Lung (tissue), 12 donors: ENCODE measurements around the gene HSF5. TPM values are rescaled to one million over a fixed set of nuclear protein-coding genes. Genes with fewer than 3 reads are reported as not detected.

Experiments used
- ATAC-seq: fragments of 200-7000 bp; cut with Tn5 transposase; one replicate; pipeline ENCODE4 v1.9.1; 2020; ENCODE audit warnings: moderate number of reproducible peaks; ENCODE audit not compliant: insufficient read depth, low FRiP score
- DNase-seq, 3 donors: peaks; one replicate each; pipeline ENCODE4 v3.0.0-alpha.2; 2013 to 2017
- H3K27ac ChIP-seq, 2 donors: one replicate each; pipeline ENCODE4 v1.5.1; 2013; ENCODE audit warnings: mild to moderate bottlenecking in 2 of 2, moderate library complexity in 2 of 2, control low read depth in 1 of 2, inconsistent platforms in 1 of 2, low read depth in 1 of 2, low read length in 1 of 2
- H3K27me3 ChIP-seq, 3 donors: one replicate each; pipeline ENCODE4 v1.5.1; 2013; ENCODE audit warnings: low read length in 2 of 3; ENCODE audit not compliant: control insufficient read depth in 3 of 3, insufficient read depth in 3 of 3
- H3K36me3 ChIP-seq, 4 donors: one replicate each; pipeline ENCODE4 v1.5.1; 2013; ENCODE audit warnings: low read length in 4 of 4, mild to moderate bottlenecking in 1 of 4, moderate library complexity in 1 of 4; ENCODE audit not compliant: control insufficient read depth in 4 of 4, insufficient read depth in 4 of 4
- H3K4me1 ChIP-seq, 5 donors: one replicate each; pipeline ENCODE4 v1.5.1; 2013; ENCODE audit warnings: low read length in 5 of 5, mild to moderate bottlenecking in 2 of 5, moderate library complexity in 1 of 5; ENCODE audit not compliant: control insufficient read depth in 5 of 5, insufficient read depth in 5 of 5
- H3K4me3 ChIP-seq: one replicate; pipeline ENCODE4 v1.5.1; 2013; ENCODE audit warnings: mild to moderate bottlenecking, control low read depth, moderate library complexity
- H3K9ac ChIP-seq, 2 donors: one replicate each; pipeline ENCODE4 v1.5.1; 2013; ENCODE audit warnings: low read length in 2 of 2, control low read depth in 1 of 2; ENCODE audit not compliant: insufficient read depth in 1 of 2
- H3K9me3 ChIP-seq, 4 donors: one replicate each; pipeline ENCODE4 v1.5.1; 2013; ENCODE audit warnings: low read length in 3 of 4, mild to moderate bottlenecking in 1 of 4, moderate library complexity in 1 of 4; ENCODE audit not compliant: control insufficient read depth in 4 of 4, insufficient read depth in 3 of 4
- WGBS, 2 donors: extraction: QIAGEN DNeasy Blood & Tissue Kit; methylation state at CpG; one replicate each; pipeline ENCODE4 v1.1.7; 2013; 5-methylcytosine and 5-hydroxymethylcytosine counted together
- polyA plus RNA-seq, 2 donors: library from polyadenylated mRNA; stranded (reverse); fragments of 200-250 nt; gene quantifications; one replicate each; pipeline ENCODE4 v1.2.1, GENCODE V29; 2013
- total RNA-seq, 2 donors: library from RNA; depleted of rRNA in 1 of 2; stranded (reverse); fragments of >200 nt in 1 of 2; gene quantifications; one replicate each; pipeline ENCODE4 v1.2.1, GENCODE V29; 2014 to 2021
- TF ChIP-seq, protein P1 (sequence below): IDR thresholded peaks from 2 replicates; pipeline ENCODE4 v1.5.1; 2012; ENCODE audit warnings: mild to moderate bottlenecking; ENCODE audit errors: control extremely low read depth, extremely low read depth
- donor health status: control.
- donor health status: control.
- donor health status: Bipolar disorder and iron deficiency.
- donor health status: healthy.
- donor health status: DM: yes; HTN: yes; CAD: no.

Gene HSF5
- total and polyA plus RNA-seq, 4 donors, result 0.02 to 0.17 (median 0.08) TPM

DNA sequence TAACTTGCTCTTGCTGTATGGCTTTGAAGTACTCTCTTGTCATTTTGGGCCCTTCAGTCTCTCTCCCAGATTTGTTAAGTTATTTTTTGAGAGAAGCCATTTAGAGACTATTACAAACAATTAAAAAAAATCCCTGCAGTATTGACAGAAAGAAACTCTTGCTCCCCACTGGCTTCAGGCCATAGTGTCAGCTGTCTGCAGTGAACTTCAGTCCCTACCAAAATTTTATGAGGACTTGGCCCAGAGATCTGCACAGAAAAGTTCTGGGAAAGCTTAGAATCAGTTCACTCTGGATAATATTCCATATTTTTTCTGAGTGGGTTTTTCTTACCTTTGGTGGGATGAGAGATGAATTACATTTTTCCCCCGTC, 105.4 kb downstream of the HSF5 start:
- peak overlapping the region in 1 of 2 donors; percentile 46 for H3K9ac ChIP-seq
- H3K27me3 ChIP-seq, result no peaks in the 10 kb centered on the region
- peaks cover 0 to 3% (median 0%) of the 10 kb centered on the region in 4 donors for H3K36me3 ChIP-seq
- WGBS, 2 donors, result 90 to 100% methylated on average over 1 of the region's 1 CpG
- no peak for ATAC-seq
- peak; percentile 72 to 89 (median 82) for DNase-seq
- TF ChIP-seq, protein P1, sequence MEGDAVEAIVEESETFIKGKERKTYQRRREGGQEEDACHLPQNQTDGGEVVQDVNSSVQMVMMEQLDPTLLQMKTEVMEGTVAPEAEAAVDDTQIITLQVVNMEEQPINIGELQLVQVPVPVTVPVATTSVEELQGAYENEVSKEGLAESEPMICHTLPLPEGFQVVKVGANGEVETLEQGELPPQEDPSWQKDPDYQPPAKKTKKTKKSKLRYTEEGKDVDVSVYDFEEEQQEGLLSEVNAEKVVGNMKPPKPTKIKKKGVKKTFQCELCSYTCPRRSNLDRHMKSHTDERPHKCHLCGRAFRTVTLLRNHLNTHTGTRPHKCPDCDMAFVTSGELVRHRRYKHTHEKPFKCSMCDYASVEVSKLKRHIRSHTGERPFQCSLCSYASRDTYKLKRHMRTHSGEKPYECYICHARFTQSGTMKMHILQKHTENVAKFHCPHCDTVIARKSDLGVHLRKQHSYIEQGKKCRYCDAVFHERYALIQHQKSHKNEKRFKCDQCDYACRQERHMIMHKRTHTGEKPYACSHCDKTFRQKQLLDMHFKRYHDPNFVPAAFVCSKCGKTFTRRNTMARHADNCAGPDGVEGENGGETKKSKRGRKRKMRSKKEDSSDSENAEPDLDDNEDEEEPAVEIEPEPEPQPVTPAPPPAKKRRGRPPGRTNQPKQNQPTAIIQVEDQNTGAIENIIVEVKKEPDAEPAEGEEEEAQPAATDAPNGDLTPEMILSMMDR, result no peak
- H3K27ac ChIP-seq, result no peak overlapping the region
- no peaks in the 10 kb centered on the region for H3K9me3 ChIP-seq
- no peak overlapping the region for H3K4me3 ChIP-seq
- peaks cover 0 to 60% (median 27%) of the 10 kb centered on the region in 5 donors for H3K4me1 ChIP-seq

DNA sequence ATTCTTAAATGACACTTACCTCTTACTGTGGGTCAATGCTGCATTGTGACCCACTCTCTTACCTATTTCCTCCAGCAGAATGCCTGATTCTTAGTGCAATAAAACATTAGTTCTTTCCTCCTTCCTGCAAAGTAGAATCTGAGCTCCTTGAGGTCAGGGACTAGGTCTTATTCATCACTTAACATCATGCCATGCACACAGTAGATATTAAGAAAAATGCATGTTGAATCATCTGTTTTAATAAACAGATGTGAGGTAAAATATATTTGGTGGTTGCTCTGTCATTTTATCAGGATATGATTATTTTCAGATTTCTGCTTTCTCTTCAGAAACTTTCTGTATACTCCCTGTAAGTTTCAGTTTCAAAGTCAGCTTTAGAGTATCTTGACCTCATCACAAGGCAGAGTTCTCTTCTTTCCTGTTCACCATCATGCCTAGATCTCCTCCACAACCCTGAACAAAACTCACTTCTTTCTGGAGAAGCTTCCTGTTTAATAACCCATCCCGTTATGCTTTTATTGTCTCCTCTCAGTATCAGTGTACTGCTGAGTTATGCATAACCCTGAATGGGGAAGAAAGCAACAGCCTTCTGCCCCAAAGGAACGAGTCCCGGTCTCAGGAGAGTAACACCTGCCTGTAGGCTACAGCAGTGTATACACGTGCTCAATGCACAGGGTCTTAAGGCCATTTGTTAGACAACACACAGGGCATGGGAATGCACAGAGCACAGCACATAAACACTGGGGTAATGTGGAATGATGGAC, 105.9 kb downstream of the HSF5 start:
- H3K27ac ChIP-seq, result no peak overlapping the region
- DNase-seq (no peak), ATAC-seq (no peak)
- no peak overlapping the region for H3K4me3 ChIP-seq
- 29 to 49% methylated on average over 4 of the region's 4 CpGs for WGBS, 2 donors
- TF ChIP-seq, protein P1, result no peak
- peak overlapping the region in 1 of 2 donors; percentile 46 for H3K9ac ChIP-seq
- peaks cover 0 to 3% (median 0%) of the 10 kb centered on the region in 4 donors for H3K36me3 ChIP-seq
- no peaks in the 10 kb centered on the region for H3K9me3 ChIP-seq
- H3K27me3 ChIP-seq, result no peaks in the 10 kb centered on the region
- H3K4me1 ChIP-seq, result peaks cover 0 to 59% (median 27%) of the 10 kb centered on the region in 5 donors

DNA sequence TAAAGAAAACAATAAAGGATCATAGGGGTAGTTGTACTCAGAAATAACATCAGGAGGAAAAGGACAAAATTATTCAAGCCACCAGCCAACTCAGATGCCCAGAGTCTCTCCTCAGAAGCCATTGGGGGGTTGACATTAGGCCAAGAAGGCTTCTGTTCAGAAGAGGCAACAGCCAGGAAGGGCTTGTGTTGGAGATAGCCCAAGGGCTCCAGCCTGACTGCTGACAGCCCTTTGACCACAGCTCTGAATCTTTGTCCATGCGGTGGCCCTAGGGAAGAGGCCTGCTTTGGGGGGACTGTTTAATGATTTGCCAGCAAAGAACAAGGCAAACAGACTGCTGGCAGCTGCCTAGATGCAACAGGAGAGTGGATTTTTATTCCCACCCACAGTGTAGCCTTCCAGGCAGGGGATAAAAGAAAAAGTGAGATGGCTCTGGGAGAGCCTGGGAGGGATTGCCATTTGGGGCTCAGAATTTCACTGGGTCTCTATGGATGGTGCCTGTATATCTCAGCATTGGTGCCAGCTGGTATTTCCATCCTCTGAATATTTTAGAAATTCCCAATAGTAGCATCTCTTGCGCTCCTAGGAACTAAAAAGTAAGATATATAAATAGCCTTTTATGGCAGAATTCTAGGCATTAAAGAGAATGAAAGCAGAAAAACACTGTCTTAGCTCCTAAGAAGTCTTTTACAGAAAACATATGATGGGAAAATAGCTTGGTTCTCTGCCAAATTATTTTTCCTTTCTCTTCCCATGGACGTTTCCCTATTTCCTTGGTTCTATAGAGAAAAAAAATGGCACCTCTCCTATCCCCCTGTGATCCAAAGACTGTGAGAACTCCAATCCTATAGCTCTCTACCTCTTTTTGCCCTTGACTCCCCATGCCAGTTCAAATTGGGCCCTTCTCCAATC, 106.8 kb downstream of the HSF5 start:
- H3K27ac ChIP-seq, result peak overlapping the region in 1 of 2 donors; percentile 32
- H3K4me3 ChIP-seq, result no peak overlapping the region
- DNase-seq, result peak; percentile 79 to 90 (median 82)
- WGBS, 2 donors, result 59 to 66% methylated on average over 3 of the region's 3 CpGs
- peak overlapping the region in 1 of 2 donors; percentile 15 for H3K9ac ChIP-seq
- no peaks in the 10 kb centered on the region for H3K27me3 ChIP-seq
- H3K36me3 ChIP-seq, result peaks cover 0 to 3% (median 0%) of the 10 kb centered on the region in 4 donors
- no peaks in the 10 kb centered on the region for H3K9me3 ChIP-seq
- no peak for ATAC-seq
- peaks cover 0 to 68% (median 27%) of the 10 kb centered on the region in 5 donors for H3K4me1 ChIP-seq
- TF ChIP-seq, protein P1, result no peak
